GM23338 (cell line): ENCODE data around the gene DLG2.

ENCODE experiments used
- CTCF ChIP-seq, 2 experiments: fragments of 200-600 bp in 1 of 2; sonication (generic) in 1 of 2; conservative IDR thresholded peaks; 2 replicates each; pipeline versions ENCODE4 v1.5.1 to v1.6.1; 2016 to 2017; ENCODE audit warnings: antibody characterized with exemption in 2 of 2, low read depth in 2 of 2, mild to moderate bottlenecking in 2 of 2, moderate library complexity in 1 of 2
- EZH2 ChIP-seq: fragments of 200-600 bp; sonication (generic); IDR thresholded peaks from one replicate; pipeline ENCODE4 v1.8.0; 2017; ENCODE audit warnings: antibody characterized with exemption, mild to moderate bottlenecking, low read depth; ENCODE audit not compliant: unreplicated experiment
- POLR2AphosphoS5 ChIP-seq: IDR thresholded peaks from 2 replicates; pipeline ENCODE4 v1.6.1; 2016; ENCODE audit warnings: antibody characterized with exemption, low read depth

- no peak for TF ChIP-seq CTCF (conservative IDR thresholded peaks at IDR 0.05; ENCODE audit: low read depth in 2 of 2)
- no peak for TF ChIP-seq POLR2AphosphoS5
- no peak for TF ChIP-seq EZH2
These were observed 2162.8 kb downstream of the DLG2 start for GRCh38 chr11:83464160-83464944.
